Activated gamma-delta T cell (primary cell): ENCODE data around the gene KRT81.
"Not testable (repeated sequence)": the region's sequence is repeated elsewhere in the genome, so short reads cannot be mapped to it uniquely, and the experiment has no call there.

ENCODE experiments used
- DNase-seq: peaks from one replicate; lab custom pipeline; 2025; lab: John Stamatoyannopoulos, UW

The KRT81 gene

DNA sequence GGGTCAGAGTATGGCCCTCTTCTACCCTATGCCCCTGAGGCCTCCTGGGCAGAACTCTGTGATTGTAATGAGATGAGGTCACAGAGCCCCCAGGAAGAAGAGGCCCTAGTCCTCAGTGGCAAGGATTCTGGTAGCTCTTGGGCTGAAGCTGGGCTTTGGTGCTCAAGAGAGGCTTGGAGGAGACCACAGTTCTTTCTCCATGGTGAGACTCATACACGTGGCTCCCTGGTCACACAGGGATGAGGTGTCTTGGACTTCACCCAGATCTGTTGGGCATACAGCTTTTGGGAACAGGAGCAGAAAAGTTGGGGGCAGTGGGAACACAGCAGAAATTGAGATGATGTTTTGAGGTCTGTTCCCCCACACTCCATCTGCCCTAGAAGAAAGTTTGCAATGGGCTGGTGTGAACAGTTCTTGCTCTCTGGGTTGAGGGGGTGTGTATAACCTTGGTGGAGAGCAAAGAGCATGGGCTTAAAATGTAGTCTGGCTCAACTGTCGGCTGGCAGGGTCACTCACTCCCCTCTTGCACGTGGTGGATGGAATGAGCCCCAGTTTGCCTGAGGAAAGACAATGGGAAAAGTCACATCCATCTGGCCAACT, 16.7 kb downstream of the KRT81 start, which contains the start of gene KRT86:
Gene KRT86, plus strand, starts transcription at position 125 of the 600 bp plus-strand sequence. CDS start 27,272 bp downstream, outside the sequence.
- DNase-seq, result no peak

DNA sequence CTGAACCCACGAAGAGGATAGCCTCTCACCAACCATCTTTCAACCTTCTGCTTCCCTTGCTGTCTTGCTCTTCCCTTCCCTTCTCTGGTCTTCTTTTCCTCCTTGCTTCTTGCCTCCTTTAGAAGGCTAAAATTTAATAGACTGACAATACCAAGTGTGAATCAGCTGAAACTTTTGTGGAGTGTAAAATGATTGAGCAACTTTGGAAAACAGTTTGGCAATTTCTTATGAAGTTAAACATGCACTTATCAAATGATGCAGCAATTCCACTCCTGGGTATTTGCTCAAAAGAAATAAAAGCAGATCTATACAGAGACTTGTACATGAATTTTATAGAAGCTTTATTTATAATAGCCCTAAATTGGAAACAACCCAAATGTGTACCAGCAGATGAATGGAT, 20.2 kb downstream of the KRT81 start:
- DNase-seq, result no peak

DNA sequence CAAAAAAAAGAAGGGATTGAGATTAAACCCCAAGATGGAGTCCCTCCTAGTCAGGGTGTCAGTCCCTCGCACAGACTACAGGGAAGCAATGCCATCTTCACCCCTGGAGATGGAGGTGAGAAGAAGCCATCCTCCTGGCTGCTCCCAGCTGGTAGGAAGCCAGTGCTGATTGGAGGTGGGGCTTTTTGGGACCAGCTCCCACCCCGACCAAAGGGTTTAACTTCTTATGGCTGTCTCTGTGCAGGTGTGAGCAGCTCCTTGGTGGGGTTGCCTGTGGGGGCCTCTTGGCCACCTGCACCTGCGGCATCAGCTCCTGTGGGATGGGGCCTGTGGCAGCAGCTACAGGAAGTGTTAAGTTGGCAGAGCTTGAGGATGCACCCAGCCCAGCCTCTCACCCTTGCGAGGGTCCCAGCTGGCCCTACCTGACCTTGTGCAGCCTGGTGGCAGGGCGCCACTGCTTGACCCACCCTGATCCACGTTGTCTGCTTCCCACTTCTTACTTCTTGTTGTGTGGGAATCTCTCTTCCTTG, 20.7 kb downstream of the KRT81 start:
- DNase-seq, result no peak

DNA sequence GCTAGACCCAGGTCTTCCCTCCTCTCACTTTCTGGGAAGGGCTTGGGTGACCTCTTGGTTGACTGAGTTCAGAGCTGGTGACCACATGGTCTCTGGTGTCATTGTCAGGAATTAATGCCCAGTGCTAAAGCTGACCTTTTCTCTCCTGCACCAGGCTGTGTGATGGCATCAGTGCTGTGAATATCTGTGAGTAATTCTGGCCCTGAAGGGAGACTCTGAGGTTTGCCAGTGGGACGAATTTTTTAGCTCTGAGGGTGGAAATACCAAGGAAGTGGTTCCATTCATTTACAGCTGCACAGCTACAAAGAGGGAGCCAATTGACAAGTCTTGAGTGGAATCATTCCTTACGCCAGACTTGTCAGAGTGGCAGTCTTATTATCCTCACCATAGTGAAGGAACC, 23.1 kb downstream of the KRT81 start:
- DNase-seq, result no peak

DNA sequence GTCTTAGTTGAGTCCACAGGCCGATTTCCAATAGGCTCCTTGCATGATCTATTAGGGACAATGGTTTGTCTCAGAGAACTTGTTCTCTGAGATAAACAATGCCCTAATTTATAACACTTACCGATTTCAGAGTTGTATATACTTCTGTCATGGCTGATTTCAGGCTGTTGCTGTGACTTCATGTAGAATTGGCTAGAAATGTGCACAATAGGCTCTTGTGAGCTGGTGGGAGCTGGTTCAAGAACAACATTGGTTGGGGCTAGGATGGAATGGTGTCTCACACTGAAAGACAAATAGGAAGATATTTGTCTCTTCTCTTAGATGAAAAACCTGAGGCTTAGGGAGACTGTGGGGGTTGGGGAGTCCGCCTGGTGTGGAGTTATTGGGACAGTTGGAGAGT, 23.6 kb downstream of the KRT81 start:
- no peak for DNase-seq

DNA sequence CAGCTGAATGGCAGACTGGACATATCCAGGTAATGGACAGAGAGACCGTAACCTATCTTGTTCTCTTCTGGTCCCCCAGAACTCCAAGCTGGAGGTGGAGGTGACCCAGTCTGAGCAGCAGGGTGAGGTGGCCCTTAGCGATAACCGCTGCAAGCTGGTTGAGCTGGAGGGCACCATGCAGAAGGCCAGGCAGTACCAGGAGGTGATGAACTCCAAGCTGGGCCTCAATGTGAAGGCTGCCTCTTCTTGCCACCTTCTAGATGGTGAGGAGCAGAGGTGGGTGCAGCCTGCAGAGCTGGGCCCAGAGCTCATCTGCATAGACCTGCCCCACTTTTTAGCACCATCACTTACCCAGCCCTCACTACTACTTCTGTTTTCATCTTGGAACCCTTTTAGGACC, 24.1 kb downstream of the KRT81 start:
- DNase-seq, result no peak

DNA sequence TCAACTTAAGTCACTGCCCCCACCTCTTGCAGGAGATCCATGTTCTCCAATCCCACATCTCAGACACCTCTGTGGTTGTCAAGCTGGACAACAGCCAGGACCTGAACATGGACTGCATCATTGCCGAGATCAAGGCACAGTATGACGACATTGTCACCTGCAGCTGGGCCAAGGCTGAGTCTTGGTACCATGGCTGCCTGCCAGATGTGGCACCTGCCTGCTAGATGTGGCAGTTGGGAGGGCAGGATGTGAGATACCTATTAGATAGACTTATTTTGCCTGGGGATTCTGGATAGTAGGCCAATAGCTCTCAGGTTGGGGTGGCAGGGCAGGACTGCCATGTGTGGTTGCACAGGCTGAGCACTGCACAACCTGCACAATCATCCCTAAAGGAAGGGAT, 24.8 kb downstream of the KRT81 start:
- no peak for DNase-seq

DNA sequence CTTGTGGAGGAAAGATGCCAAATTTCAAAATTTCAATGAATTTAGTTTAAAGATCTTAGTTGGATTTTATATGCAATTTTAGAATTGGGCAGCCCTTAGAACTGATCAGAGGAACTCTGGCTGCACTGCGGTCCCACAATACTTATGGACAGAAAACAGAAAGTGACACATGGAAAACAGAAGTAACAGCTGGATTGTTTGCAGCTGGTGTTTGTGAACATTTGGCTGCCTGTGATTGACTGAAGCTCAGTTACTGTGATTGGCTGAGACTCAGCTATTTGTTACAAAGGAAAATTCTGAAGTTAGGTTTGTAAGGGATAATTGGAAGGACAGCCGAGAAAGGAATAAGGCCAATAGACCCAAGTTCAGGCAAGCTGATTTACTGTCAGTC, 26.9 kb downstream of the KRT81 start:
- no peak for DNase-seq

DNA sequence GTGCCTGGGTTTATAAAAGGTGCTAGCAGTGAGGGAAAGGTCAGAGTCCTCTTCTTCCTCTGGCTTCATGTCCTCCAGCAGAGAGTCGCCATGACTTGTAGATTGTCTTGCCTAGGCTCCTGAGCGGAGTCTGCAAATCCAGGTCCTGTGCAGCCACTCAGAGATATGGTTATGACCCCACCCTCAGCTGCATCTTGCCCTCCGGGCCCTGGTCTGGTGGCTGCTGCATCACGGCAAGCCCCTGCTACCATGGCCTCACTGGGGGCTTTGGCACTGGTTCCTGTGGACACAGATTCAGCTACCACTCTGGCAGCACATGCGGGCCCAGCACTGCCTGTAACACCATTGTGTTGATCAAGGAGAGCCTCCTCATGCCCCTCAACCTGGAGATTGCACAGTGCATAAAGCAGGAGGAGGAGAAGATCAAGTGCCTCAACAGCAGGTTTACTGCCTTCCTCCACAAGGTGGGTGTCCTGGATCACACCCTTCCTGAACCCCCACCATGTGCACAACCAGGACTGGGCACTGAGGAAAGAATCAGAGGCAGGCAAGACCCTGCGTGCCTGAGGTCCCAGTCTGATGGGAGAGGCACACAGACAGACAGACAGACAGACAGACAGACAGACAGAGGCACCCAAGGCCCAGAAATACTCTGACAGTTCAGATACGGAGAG, 27.4 kb downstream of the KRT81 start:
- DNase-seq, result no peak

DNA sequence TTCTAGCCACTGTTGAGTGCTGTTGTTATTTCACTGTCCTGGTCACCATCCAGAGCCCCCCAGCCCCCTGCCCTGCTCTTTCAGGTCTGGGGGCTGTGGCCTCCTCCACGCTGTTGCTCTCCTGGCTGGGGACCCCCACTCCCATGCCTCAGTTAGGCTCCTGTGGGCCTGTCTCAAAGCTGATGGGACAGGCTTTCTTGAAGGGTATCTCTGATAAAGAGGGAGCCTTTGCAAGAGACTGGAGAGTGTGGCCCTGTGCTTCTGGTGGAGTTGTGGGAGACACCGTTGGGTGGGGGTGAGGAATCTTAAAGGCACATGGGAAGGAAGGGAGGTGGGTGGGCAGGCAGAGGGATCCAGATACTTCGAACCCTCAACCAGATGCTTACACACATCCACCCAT, 29.0 kb downstream of the KRT81 start:
- DNase-seq, result no peak

DNA sequence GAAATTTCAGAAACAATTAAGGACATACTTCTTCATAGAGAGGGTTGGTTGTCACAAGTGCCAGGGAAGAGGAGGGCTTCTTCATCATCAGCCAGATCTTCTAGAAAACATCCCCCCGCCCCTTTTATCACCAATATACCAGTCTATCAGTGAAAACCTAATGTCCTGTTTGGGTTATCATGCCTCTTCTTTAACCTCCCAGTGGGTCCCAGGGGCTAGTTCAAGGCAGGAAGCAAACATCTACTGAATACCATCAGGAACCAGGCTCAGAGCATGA, 30.2 kb downstream of the KRT81 start:
- DNase-seq, result no peak

DNA sequence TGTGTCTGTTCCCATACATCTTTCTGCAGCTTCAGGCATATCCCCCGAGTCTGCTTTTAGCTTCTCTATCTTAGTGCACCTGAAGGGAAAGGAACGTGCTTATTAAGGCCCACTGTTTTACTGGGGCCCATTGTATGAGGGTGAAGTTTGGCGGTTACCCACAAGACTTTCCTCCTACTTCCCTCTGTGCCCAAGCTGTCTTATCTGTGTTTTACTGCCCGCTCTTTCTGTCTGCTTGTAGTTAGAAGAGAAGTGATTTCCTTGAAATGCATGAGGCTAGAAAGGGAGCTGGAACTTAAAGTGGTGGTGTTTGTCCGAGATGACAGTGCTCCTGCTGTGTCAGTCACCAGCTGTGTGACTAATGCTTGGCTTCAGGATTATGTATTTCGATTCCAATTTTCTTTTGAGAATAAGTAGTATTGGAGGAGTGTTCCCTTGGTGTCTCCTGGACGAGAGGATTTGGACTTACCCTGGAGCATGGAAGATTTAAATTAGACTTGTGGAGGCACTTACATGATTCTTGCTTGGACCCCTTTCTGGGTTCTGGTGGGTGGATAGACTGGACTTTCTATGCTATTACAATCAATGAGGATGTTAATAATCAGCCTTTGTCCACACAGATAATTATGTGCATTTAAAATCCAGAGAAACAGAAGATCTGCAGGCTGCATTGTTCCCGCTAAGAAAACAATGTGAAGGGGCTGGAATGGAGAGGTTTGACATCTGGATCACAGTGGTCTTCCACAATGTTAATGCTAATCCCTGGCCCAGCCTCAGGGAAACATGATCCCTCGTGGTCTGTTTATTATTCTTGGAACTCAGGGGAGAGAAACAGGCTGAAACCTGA, 30.8 kb downstream of the KRT81 start:
- DNase-seq, result no peak

DNA sequence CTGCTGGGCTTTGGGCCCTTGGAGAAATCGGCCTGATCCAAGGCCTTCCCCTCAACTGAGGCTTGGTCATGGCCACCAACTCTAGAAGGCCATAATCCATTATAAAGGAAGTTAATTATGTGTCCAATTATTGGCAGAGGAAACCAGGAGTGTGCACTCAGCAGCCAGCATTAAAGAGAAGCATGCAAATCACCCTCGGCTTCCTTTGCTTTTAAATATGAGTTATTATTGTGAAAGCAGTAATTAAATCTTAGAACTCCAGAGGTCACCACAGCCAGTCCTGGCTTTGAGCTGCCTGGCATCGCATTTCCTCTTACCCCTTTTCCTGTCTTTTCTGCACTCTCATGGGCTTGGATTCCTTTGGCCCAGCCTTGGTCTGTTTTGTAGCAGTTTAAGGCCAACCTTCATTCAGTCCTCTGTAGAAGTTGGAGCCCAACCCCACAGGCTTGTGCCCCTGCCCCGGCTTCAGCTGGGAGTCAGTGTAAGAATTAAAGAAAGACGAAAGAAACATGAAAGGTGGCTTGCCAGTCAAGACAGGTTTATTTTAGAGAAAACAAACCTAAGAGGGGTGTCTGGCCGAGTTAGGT, 31.6 kb downstream of the KRT81 start:
- DNase-seq, result no peak

DNA sequence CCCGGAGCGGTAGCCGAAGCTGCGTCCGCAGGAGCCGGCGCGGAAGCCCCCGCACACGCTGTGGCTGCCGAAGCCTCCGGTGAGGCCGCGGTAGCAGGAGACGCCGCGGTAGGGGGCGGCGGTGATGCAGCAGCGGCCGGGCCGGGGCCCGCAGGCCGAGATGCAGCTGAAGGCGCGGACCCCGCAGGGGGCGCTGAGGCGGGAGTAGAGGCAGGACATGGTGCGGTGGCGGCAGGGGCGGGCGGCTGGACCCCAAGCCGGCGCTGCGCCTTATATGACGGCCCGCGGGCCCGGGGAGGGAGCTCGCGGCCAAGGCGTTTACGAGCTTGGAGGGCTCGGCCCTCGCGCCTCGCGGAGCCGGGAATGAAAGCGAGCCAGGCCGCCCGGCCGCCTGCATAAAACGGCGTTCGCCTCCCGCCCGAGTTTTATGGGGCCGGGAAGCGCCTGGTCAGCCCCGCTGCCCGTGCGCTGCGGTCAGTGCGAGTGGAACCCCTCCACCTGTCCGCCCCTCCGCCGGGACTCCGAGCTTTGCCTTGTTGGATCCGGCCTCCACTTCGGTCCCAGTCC, 32.9 kb downstream of the KRT81 start:
- DNase-seq, result no peak

DNA sequence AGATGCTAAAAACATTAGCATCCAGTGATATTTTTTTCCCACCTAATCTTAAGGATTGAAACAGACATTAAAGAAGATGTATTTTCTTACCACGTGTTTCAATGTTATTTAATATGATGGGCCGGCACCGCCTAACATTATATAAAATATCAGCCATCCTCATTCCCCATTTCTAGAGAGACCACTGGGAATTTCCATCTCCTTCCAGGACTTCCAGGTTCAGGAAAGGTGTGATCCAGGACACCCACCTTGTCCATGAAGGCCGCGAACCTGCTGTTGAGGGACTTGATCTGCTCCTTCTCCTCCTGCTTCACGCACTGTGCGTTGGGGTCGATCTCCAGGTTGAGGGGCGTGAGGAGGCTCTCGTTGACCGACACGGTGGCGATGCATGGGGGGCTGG, 33.4 kb downstream of the KRT81 start:
- DNase-seq, result not testable (repeated sequence)

DNA sequence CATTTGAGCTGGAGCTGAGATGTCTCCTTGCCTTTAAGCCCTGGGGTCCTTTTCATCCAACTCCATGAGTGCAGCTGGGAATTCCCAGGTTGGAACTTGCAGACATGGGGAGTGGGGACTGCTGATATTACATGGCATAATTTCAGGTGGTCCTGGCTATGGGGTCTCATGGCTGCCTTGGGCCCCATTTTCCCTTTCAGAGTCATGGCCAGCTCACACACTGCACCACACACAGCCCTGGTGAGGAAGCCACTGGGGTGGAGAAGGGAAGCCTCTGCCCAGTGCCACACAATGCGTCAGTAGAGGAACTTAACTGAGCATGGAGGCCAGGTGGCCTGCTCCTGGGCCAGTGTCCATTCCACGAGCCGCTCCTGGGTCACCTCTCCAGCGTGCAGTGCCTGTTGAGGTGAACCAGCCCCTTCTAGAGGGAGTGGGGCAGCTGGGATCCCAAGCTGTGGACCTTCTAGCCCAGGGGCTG, 34.2 kb downstream of the KRT81 start:
- no peak for DNase-seq

DNA sequence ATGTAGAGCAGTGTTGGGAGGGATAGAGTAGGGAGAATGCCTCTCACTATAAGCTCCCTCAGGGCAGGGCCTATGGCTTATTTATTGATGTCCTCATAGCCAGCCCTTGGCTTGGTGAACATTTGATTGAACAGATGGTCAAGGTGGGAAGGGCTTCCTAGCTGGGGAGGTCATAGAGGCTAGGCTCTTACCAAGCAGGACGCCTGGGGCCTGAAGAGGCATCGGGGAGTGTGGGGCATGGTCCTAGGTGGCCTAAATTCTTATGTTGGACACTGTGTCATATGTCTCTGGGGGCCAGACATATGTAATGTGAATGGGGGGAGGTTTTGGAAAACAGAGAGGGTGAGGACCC, 34.8 kb downstream of the KRT81 start:
- DNase-seq, result no peak

DNA sequence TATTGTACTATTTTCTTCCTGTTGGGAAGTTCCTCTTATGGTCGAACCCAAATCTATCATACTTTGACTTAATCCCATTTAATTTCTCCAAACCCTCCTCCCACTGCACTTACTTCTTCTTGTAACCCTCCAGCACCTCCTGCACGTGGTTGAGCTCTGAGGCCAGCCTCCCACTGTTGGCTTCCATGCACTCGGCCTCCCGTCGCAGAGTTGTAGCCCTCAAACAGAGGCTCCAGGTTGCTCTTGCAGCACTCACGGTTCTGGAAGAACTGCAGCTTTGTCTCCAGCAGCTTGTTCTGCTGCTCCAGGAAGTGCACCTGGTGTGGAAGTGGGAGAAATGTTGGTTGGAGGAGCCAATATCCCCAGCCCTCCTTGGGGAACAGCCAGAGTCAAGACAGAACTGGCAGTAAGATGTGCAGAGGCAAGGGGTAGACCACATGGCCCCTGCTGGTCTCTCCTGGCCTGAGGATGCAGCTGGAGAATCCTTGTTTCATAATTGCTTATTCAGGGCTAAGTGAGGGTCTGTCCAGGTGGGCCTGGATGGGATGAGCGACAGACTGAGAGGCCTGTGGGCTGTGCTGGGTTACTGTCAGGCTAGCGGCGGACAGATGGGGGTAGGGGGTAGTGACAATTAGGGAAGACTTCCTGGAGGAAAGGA, 35.3 kb downstream of the KRT81 start:
- DNase-seq, result no peak

DNA sequence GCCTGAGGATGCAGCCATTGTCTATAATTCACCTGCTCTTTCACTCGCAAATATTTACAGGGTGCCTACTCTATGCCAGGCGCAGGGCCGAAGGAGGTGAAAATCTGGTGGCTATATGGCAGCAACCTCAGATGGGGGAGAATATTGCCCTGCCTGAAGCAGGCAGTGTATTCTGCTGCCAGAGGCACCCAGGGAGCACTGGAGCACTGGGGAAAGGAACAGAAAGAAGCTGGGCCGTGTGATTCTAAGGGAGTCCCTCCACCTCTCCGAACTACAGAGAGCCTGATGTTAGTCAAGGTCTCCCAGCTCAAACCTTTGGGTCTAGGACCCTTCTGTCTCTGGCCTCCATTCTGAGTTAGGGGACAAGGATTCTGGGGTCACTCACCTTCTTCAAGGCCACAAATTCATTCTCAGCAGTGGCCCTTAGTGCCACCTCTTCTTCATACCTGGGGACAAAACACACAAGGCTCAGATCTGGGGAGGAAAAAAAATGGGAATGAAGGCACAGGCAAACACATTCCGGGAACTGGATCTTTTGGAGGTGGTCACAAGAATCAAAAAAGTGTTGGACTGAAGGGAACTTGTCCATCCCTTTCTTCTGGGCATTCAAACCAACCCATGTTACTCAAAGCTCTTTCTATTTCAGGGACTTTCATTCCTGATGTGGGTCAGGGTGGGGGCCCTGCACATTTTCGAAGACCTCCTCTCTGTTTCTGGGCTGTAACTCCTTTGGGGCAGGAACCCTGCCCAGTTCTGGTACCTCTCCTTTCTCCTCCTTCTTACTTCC, 36.2 kb downstream of the KRT81 start:
- no peak for DNase-seq

DNA sequence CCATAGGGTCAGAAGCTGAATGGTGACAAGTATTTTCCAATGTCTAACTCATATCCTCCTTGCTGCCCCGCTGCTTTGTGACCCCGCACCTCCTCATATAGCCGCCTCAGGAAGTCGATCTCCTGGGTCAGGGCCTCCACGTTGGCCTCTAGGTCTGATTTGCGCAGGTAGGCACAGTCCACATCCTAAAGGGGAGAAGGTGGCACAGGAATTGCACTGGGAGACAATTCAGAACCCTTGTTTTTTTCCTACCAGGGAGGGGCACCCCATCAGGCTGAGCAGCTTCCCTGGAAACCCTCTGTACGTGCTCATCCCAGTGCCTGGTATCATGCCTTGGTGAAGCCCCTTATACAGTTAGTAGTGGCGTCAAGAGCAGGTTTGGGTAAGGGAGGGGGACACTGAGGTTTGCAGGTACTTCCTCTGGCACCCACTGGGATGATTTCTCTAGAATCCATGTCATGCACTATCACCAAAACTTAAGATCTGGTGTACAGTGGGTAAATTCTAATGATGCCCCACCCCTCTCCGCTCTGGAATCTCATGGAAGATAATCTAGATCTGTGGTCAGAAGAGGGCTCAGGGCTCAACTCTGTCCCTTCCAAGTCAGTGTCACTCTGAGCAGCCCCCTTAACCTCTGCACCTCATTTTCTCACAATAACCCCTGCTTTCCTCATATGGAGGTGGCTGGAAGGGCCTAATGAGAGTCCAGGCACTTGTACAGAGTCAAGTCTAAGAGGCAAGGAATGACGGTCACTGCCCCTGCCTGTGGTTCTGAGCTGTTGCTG, 37.0 kb downstream of the KRT81 start:
- no peak for DNase-seq
